Skeletal muscle tissue (tissue), 4 donors: ENCODE data around the gene NRG3. TPM values are rescaled to one million over a fixed set of nuclear protein-coding genes. Genes with fewer than 3 reads are reported as not detected.

Source experiments
- H3K27ac ChIP-seq: one replicate; pipeline ENCODE4 v1.7.0; 2013; ENCODE audit warnings: mild to moderate bottlenecking, low read depth, low read length, inconsistent platforms
- H3K27me3 ChIP-seq, 3 donors: one replicate each; pipeline ENCODE4 v1.7.0; 2013; ENCODE audit warnings: low read length in 3 of 3; ENCODE audit not compliant: control insufficient read depth in 3 of 3, insufficient read depth in 3 of 3
- H3K36me3 ChIP-seq, 3 donors: one replicate each; pipeline ENCODE4 v1.7.0; 2013; ENCODE audit warnings: low read length in 3 of 3; ENCODE audit not compliant: control insufficient read depth in 3 of 3, insufficient read depth in 3 of 3
- H3K4me1 ChIP-seq, 3 donors: one replicate each; pipeline ENCODE4 v1.7.0; 2013; ENCODE audit warnings: low read length in 3 of 3, mild to moderate bottlenecking in 3 of 3; ENCODE audit not compliant: control insufficient read depth in 3 of 3, insufficient read depth in 3 of 3
- H3K4me3 ChIP-seq, 3 donors: one replicate each; pipeline ENCODE4 v1.7.0; 2013; ENCODE audit warnings: low read length in 3 of 3
- H3K9ac ChIP-seq, 3 donors: one replicate each; pipeline ENCODE4 v1.7.0; 2013; ENCODE audit warnings: low read length in 3 of 3, mild to moderate bottlenecking in 3 of 3, moderate library complexity in 2 of 3, low read depth in 1 of 3
- H3K9me3 ChIP-seq, 3 donors: one replicate each; pipeline ENCODE4 v1.7.0; 2013; ENCODE audit warnings: low read length in 3 of 3; ENCODE audit not compliant: control insufficient read depth in 3 of 3
- total RNA-seq: library from RNA; depleted of rRNA; stranded (reverse); fragments of >200 nt; gene quantifications from one replicate; pipeline ENCODE4 v1.2.3, GENCODE V29; 2014
- donor health status: Osteomylitis.

The NRG3 gene
- total RNA-seq, 1 donor from 2014 or later, result not detected

GRCh38 chr10:81943583-81943982 is 68.6 kb downstream of the NRG3 start:
- no peak overlapping the region for H3K4me3 ChIP-seq
- no peak overlapping the region for H3K27ac ChIP-seq
- H3K4me1 ChIP-seq, result no peaks in the 10 kb centered on the region
- no peak overlapping the region for H3K9ac ChIP-seq
- no peaks in the 10 kb centered on the region for H3K27me3 ChIP-seq
- no peaks in the 10 kb centered on the region for H3K36me3 ChIP-seq
- no peaks in the 10 kb centered on the region for H3K9me3 ChIP-seq

- H3K4me3 ChIP-seq, result no peak overlapping the region
- no peaks in the 10 kb centered on the region for H3K27me3 ChIP-seq
- no peak overlapping the region for H3K27ac ChIP-seq
- H3K9me3 ChIP-seq, result no peaks in the 10 kb centered on the region
- no peak overlapping the region for H3K9ac ChIP-seq
- H3K36me3 ChIP-seq, result no peaks in the 10 kb centered on the region
- no peaks in the 10 kb centered on the region for H3K4me1 ChIP-seq
Observed at GRCh38 chr10:81944609-81945008, 69.6 kb downstream of the NRG3 start.

- H3K27ac ChIP-seq, result no peak overlapping the region
- H3K4me3 ChIP-seq, result no peak overlapping the region
- no peaks in the 10 kb centered on the region for H3K27me3 ChIP-seq
- no peaks in the 10 kb centered on the region for H3K4me1 ChIP-seq
- no peaks in the 10 kb centered on the region for H3K36me3 ChIP-seq
- no peak overlapping the region for H3K9ac ChIP-seq
- no peaks in the 10 kb centered on the region for H3K9me3 ChIP-seq
Observed at GRCh38 chr10:81949283-81949682, 74.3 kb downstream of the NRG3 start.

- Histone ChIP-seq H3K4me1 (no peaks in the 10 kb centered on the region), H3K4me3 (no peak overlapping the region), H3K27ac (no peak overlapping the region), H3K9me3 (no peaks in the 10 kb centered on the region), H3K36me3 (no peaks in the 10 kb centered on the region), H3K27me3 (no peaks in the 10 kb centered on the region), H3K9ac (no peak overlapping the region)
Observed at GRCh38 chr10:81950358-81950757, 75.4 kb downstream of the NRG3 start.

- H3K27ac ChIP-seq, result no peak overlapping the region
Observed at GRCh38 chr10:81953420-81953819, 78.4 kb downstream of the NRG3 start.

GRCh38 chr10:81957976-81958375 is 83.0 kb downstream of the NRG3 start:
- no peaks in the 10 kb centered on the region for H3K36me3 ChIP-seq
- H3K27me3 ChIP-seq, result no peaks in the 10 kb centered on the region
- H3K9ac ChIP-seq, result no peak overlapping the region
- H3K4me1 ChIP-seq, result no peaks in the 10 kb centered on the region
- no peaks in the 10 kb centered on the region for H3K9me3 ChIP-seq
- H3K4me3 ChIP-seq, result no peak overlapping the region
- H3K27ac ChIP-seq, result no peak overlapping the region

More at GRCh38 chr10:81953420-81953819, 78.4 kb downstream of the NRG3 start:
- Histone ChIP-seq H3K4me3 (no peak overlapping the region), H3K4me1 (no peaks in the 10 kb centered on the region), H3K9me3 (no peaks in the 10 kb centered on the region), H3K9ac (no peak overlapping the region), H3K27me3 (no peaks in the 10 kb centered on the region), H3K36me3 (no peaks in the 10 kb centered on the region)

- no peaks in the 10 kb centered on the region for H3K4me1 ChIP-seq
- no peaks in the 10 kb centered on the region for H3K9me3 ChIP-seq
- no peak overlapping the region for H3K4me3 ChIP-seq
- H3K27me3 ChIP-seq, result no peaks in the 10 kb centered on the region
- no peaks in the 10 kb centered on the region for H3K36me3 ChIP-seq
- H3K9ac ChIP-seq, result no peak overlapping the region
- no peak overlapping the region for H3K27ac ChIP-seq
Observed at GRCh38 chr10:81959016-81959415, 84.0 kb downstream of the NRG3 start.

- Histone ChIP-seq H3K27me3 (no peaks in the 10 kb centered on the region), H3K36me3 (no peaks in the 10 kb centered on the region), H3K4me1 (no peaks in the 10 kb centered on the region), H3K9ac (no peak overlapping the region), H3K9me3 (no peaks in the 10 kb centered on the region), H3K4me3 (no peak overlapping the region), H3K27ac (no peak overlapping the region)
Observed at GRCh38 chr10:81961451-81962184, 86.6 kb downstream of the NRG3 start.

- no peak overlapping the region for H3K27ac ChIP-seq
- H3K27me3 ChIP-seq, result no peaks in the 10 kb centered on the region
- H3K9ac ChIP-seq, result no peak overlapping the region
- no peaks in the 10 kb centered on the region for H3K4me1 ChIP-seq
- no peaks in the 10 kb centered on the region for H3K36me3 ChIP-seq
- H3K9me3 ChIP-seq, result no peaks in the 10 kb centered on the region
- no peak overlapping the region for H3K4me3 ChIP-seq
Observed at GRCh38 chr10:81963606-81964005, 88.6 kb downstream of the NRG3 start.

- no peaks in the 10 kb centered on the region for H3K4me1 ChIP-seq
- H3K9me3 ChIP-seq, result no peaks in the 10 kb centered on the region
- no peak overlapping the region for H3K27ac ChIP-seq
- H3K27me3 ChIP-seq, result no peaks in the 10 kb centered on the region
- H3K4me3 ChIP-seq, result no peak overlapping the region
- H3K9ac ChIP-seq, result no peak overlapping the region
- H3K36me3 ChIP-seq, result no peaks in the 10 kb centered on the region
Observed at GRCh38 chr10:81967716-81968115, 92.7 kb downstream of the NRG3 start.
